ENCODE measurements around the gene WNT7B. TPM values are rescaled to one million over a fixed set of nuclear protein-coding genes. Genes with fewer than 3 reads are reported as not detected.

Gene WNT7B
- total and polyA plus RNA-seq, 10 of the 15 experiments (the other 5 are each of a cell fraction or from before 2014, with no cell fraction given), result 0.12 TPM; not detected in 9

GRCh38 chr22:45994491-45995404, 17.8 kb upstream of the WNT7B start (continued):
- no peak for TF ChIP-seq CEBPZ (IDR thresholded peaks at IDR 0.05; ENCODE audit: low read depth, low read length)
- no peak for TF ChIP-seq NR2C1 (IDR thresholded peaks at IDR 0.05)
- no peak for TF ChIP-seq GABPA (IDR thresholded peaks at IDR 0.05; ENCODE audit: low read depth)
- TF ChIP-seq ASH2L (IDR thresholded peaks at IDR 0.05; ENCODE audit: borderline replicate concordance, low read depth), result no peak
- no peak for TF ChIP-seq EED (IDR thresholded peaks at IDR 0.05; ENCODE audit: low read depth)
- TF ChIP-seq ZBTB4 (CRISPR knock-in tag; IDR thresholded peaks at IDR 0.05), result no peak
- TF ChIP-seq ZNF207 (IDR thresholded peaks at IDR 0.05; ENCODE audit: borderline replicate concordance), result no peak
- TF ChIP-seq POLR2A (IDR thresholded peaks at IDR 0.05; ENCODE audit: low read depth, low read length), result no peak
- TF ChIP-seq ZNF274 (IDR thresholded peaks at IDR 0.05; ENCODE audit: insufficient read depth, insufficient read length), result no peak
- no peak for TF ChIP-seq RAD51 (IDR thresholded peaks at IDR 0.05)
- TF ChIP-seq ZNF592 (IDR thresholded peaks at IDR 0.05), result no peak; the same call in 1 of the 2 replicates
- peak; percentile 88 for TF ChIP-seq SMC3 (IDR thresholded peaks at IDR 0.05; ENCODE audit: borderline replicate concordance, low read length)
- TF ChIP-seq ZBED1 (IDR thresholded peaks at IDR 0.05; ENCODE audit: borderline replicate concordance), result no peak
- no peak for TF ChIP-seq RCOR1 (conservative IDR thresholded peaks at IDR 0.05; ENCODE audit: low read depth, low read length)
- no peak for TF ChIP-seq NFYA (IDR thresholded peaks at IDR 0.05; ENCODE audit: borderline replicate concordance, low read depth, low read length)
- no peak for TF ChIP-seq MEF2A (IDR thresholded peaks at IDR 0.05; ENCODE audit: insufficient read depth, low read depth, low read length)
- TF ChIP-seq NBN (IDR thresholded peaks at IDR 0.05), result no peak
- TF ChIP-seq RFX5 (IDR thresholded peaks at IDR 0.05; ENCODE audit: low read depth, low read length), result no peak
- TF ChIP-seq DPF2 (IDR thresholded peaks at IDR 0.05), result no peak
